ENCODE results near the gene CIAPIN1. TPM values are rescaled to one million over a fixed set of nuclear protein-coding genes. Genes with fewer than 3 reads are reported as not detected.

CIAPIN1 gene
- total and polyA plus RNA-seq, 3 experiments from 2014 or later = 52.0 to 81.1 (median 79.0) TPM

- Histone ChIP-seq H3K27me3 (ENCODE audit: insufficient read depth, low read length, poor library complexity, severe bottlenecking) (no peaks in the 10 kb centered on the region), H3K4me1 (ENCODE audit: insufficient read depth, low read length) (peaks cover 14% of the 10 kb centered on the region), H3K9me3 (ENCODE audit: low read length) (no peaks in the 10 kb centered on the region), H3K27ac (ENCODE audit: low read depth, low read length) (no peak overlapping the region), H3K36me3 (ENCODE audit: insufficient read depth, low read length) (no peaks in the 10 kb centered on the region), H3K4me3 (ENCODE audit: low read length) (no peak overlapping the region)
- Mint-ChIP-seq H3K4me3 (peak overlapping the region in 5 of 7 donors; percentile 33 to 86 (median 45)), H3K4me1 (peaks cover 22 to 26% (median 23%) of the 10 kb centered on the region in 3 donors), H3K27ac (peak overlapping the region in 3 of 8 donors; percentile 28 to 88 (median 83)), H3K27me3 (peaks cover 0 to 2% of the 10 kb centered on the region in 2 donors), H3K9me3 (no peaks in the 10 kb centered on the region), H3K36me3 (peaks cover 0 to 4% (median 0%) of the 10 kb centered on the region in 3 donors)
- POLR2A ChIA-PET = interaction anchor here (0.5 kb wide), 1 partner anchor 9 kb away, joined by 4 read pairs; no protein-coding TSS in a partner anchor
- DNase-seq = no peak
- CTCF ChIA-PET = interaction anchor here (1.1 to 2.7 kb wide), 5 partner anchors 10 to 65 kb away, joined by 4 to 11 read pairs (median 5); no protein-coding TSS in a partner anchor
Measured at GRCh38 chr16:57484515-57485005, 37.4 kb upstream of the CIAPIN1 start.

GRCh38 chr16:57483725-57484514 is 36.7 kb upstream of the CIAPIN1 start:
- peaks cover 14% of the 10 kb centered on the region for H3K4me1 ChIP-seq (ENCODE audit: insufficient read depth, low read length)
- peaks cover 22 to 26% (median 23%) of the 10 kb centered on the region in 3 donors for H3K4me1 Mint-ChIP-seq
- H3K4me3 ChIP-seq (ENCODE audit: low read length) = no peak overlapping the region
- H3K9me3 Mint-ChIP-seq = no peaks in the 10 kb centered on the region
- no peak for DNase-seq
- no peaks in the 10 kb centered on the region for H3K27me3 Mint-ChIP-seq
- H3K36me3 ChIP-seq (ENCODE audit: insufficient read depth, low read length) = no peaks in the 10 kb centered on the region
- peaks cover 0 to 5% (median 0%) of the 10 kb centered on the region in 3 donors for H3K36me3 Mint-ChIP-seq
- peak overlapping the region in 6 of 7 donors; percentile 33 to 69 (median 48) for H3K4me3 Mint-ChIP-seq
- ChIA-PET CTCF (interaction anchor here (0.7 to 2.7 kb wide), 6 partner anchors 9 to 65 kb away, joined by 3 to 11 read pairs (median 5); no protein-coding TSS in a partner anchor), POLR2A (no interaction called here)
- peak overlapping the region in 1 of 8 donors; percentile 6 for H3K27ac Mint-ChIP-seq
- H3K9me3 ChIP-seq (ENCODE audit: low read length) = no peaks in the 10 kb centered on the region
- no peaks in the 10 kb centered on the region for H3K27me3 ChIP-seq (ENCODE audit: insufficient read depth, low read length, poor library complexity, severe bottlenecking)
- H3K27ac ChIP-seq (ENCODE audit: low read depth, low read length) = no peak overlapping the region

- no peaks in the 10 kb centered on the region for H3K27me3 Mint-ChIP-seq
- POLR2A ChIA-PET = no interaction called here
Measured at GRCh38 chr16:57482845-57483545, 35.8 kb upstream of the CIAPIN1 start.

GRCh38 chr16:57481421-57481820 is 34.2 kb upstream of the CIAPIN1 start:
- H3K27me3 ChIP-seq (ENCODE audit: insufficient read depth, low read length, poor library complexity, severe bottlenecking) = no peaks in the 10 kb centered on the region
- H3K9me3 ChIP-seq (ENCODE audit: low read length) = no peaks in the 10 kb centered on the region
- no peak for DNase-seq
- H3K27me3 Mint-ChIP-seq = no peaks in the 10 kb centered on the region
- H3K36me3 Mint-ChIP-seq = peaks cover 0 to 5% (median 0%) of the 10 kb centered on the region in 3 donors
- ChIA-PET CTCF (interaction anchor here (0.8 to 1.9 kb wide), 3 partner anchors 19 to 55 kb away, joined by 3 to 10 read pairs (median 4); partner anchors contain the start of genes CCDC102A and POLR2C), POLR2A (no interaction called here)
- peaks cover 16 to 30% (median 16%) of the 10 kb centered on the region in 3 donors for H3K4me1 Mint-ChIP-seq
- peaks cover 15% of the 10 kb centered on the region for H3K4me1 ChIP-seq (ENCODE audit: insufficient read depth, low read length)
- H3K27ac ChIP-seq (ENCODE audit: low read depth, low read length) = no peak overlapping the region
- no peak overlapping the region for H3K27ac Mint-ChIP-seq
- no peaks in the 10 kb centered on the region for H3K9me3 Mint-ChIP-seq
- no peak overlapping the region for H3K4me3 ChIP-seq (ENCODE audit: low read length)
- H3K4me3 Mint-ChIP-seq = no peak overlapping the region
- no peaks in the 10 kb centered on the region for H3K36me3 ChIP-seq (ENCODE audit: insufficient read depth, low read length)

More at GRCh38 chr16:57482845-57483545, 35.8 kb upstream of the CIAPIN1 start:
- Histone ChIP-seq H3K9me3 (ENCODE audit: low read length) (no peaks in the 10 kb centered on the region), H3K27ac (ENCODE audit: low read depth, low read length) (no peak overlapping the region), H3K27me3 (ENCODE audit: insufficient read depth, low read length, poor library complexity, severe bottlenecking) (no peaks in the 10 kb centered on the region), H3K4me1 (ENCODE audit: insufficient read depth, low read length) (peaks cover 14% of the 10 kb centered on the region), H3K4me3 (ENCODE audit: low read length) (no peak overlapping the region), H3K36me3 (ENCODE audit: insufficient read depth, low read length) (no peaks in the 10 kb centered on the region)
- DNase-seq = no peak
- Mint-ChIP-seq H3K4me3 (no peak overlapping the region), H3K27ac (peak overlapping the region in 1 of 8 donors; percentile 27), H3K9me3 (no peaks in the 10 kb centered on the region), H3K4me1 (peaks cover 22 to 30% (median 23%) of the 10 kb centered on the region in 3 donors), H3K36me3 (peaks cover 0 to 5% (median 0%) of the 10 kb centered on the region in 3 donors)
- CTCF ChIA-PET = interaction anchor here (0.7 to 1.9 kb wide), 3 partner anchors 10 to 54 kb away, joined by 3 to 5 read pairs (median 4); no protein-coding TSS in a partner anchor

- no peak overlapping the region for H3K27ac ChIP-seq (ENCODE audit: low read depth, low read length)
- ChIA-PET POLR2A (no interaction called here), CTCF (interaction anchor here (0.8 to 1.9 kb wide), 3 partner anchors 18 to 56 kb away, joined by 3 to 10 read pairs (median 4); partner anchors contain the start of genes CCDC102A and POLR2C)
- H3K4me3 Mint-ChIP-seq = peak overlapping the region in 1 of 7 donors; percentile 63
- no peak overlapping the region for H3K27ac Mint-ChIP-seq
- H3K36me3 ChIP-seq (ENCODE audit: insufficient read depth, low read length) = no peaks in the 10 kb centered on the region
- H3K36me3 Mint-ChIP-seq = peaks cover 0 to 4% (median 0%) of the 10 kb centered on the region in 3 donors
- peaks cover 20 to 33% (median 20%) of the 10 kb centered on the region in 3 donors for H3K4me1 Mint-ChIP-seq
- no peaks in the 10 kb centered on the region for H3K27me3 ChIP-seq (ENCODE audit: insufficient read depth, low read length, poor library complexity, severe bottlenecking)
- no peaks in the 10 kb centered on the region for H3K9me3 Mint-ChIP-seq
- peaks cover 19% of the 10 kb centered on the region for H3K4me1 ChIP-seq (ENCODE audit: insufficient read depth, low read length)
- H3K27me3 Mint-ChIP-seq = no peaks in the 10 kb centered on the region
- no peak overlapping the region for H3K4me3 ChIP-seq (ENCODE audit: low read length)
- no peak for DNase-seq
- H3K9me3 ChIP-seq (ENCODE audit: low read length) = no peaks in the 10 kb centered on the region
Measured at GRCh38 chr16:57480754-57481230, 33.6 kb upstream of the CIAPIN1 start.

- Histone ChIP-seq H3K9me3 (ENCODE audit: low read length) (no peaks in the 10 kb centered on the region), H3K27me3 (ENCODE audit: insufficient read depth, low read length, poor library complexity, severe bottlenecking) (no peaks in the 10 kb centered on the region), H3K4me3 (ENCODE audit: low read length) (no peak overlapping the region), H3K4me1 (ENCODE audit: insufficient read depth, low read length) (peaks cover 17% of the 10 kb centered on the region), H3K27ac (ENCODE audit: low read depth, low read length) (peak overlapping the region; percentile 24), H3K36me3 (ENCODE audit: insufficient read depth, low read length) (no peaks in the 10 kb centered on the region)
- DNase-seq = no peak
- ChIA-PET CTCF (interaction anchor here (1.2 to 1.9 kb wide), 2 partner anchors 18 to 39 kb away, joined by 3 to 10 read pairs; partner anchors contain the start of gene POLR2C), POLR2A (no interaction called here)
- Mint-ChIP-seq H3K4me1 (peaks cover 13 to 29% (median 14%) of the 10 kb centered on the region in 3 donors), H3K27ac (peak overlapping the region in 1 of 8 donors; percentile 68), H3K9me3 (no peaks in the 10 kb centered on the region), H3K4me3 (no peak overlapping the region), H3K27me3 (no peaks in the 10 kb centered on the region), H3K36me3 (peaks cover 0 to 2% (median 0%) of the 10 kb centered on the region in 3 donors)
Measured at GRCh38 chr16:57479976-57480753, 33.0 kb upstream of the CIAPIN1 start.
